GM21723 (cell line): Measurements from ENCODE around the gene AHI1.
"Not testable (repeated sequence)": the region's sequence is repeated elsewhere in the genome, so short reads cannot be mapped to it uniquely, and the experiment has no call there.

ENCODE experiments used
- ATAC-seq: cut with Tn5 transposase; IDR thresholded peaks from one replicate; pipeline ENCODE4 v1.9.1; 2021; ENCODE audit warnings: mild to moderate bottlenecking, moderate library complexity; ENCODE audit not compliant: unreplicated experiment

Gene AHI1

GRCh38 chr6:135269481-135269891 is 228.1 kb downstream of the AHI1 start:
- ATAC-seq: no peak

GRCh38 chr6:135268740-135269139 is 228.8 kb downstream of the AHI1 start:
- ATAC-seq: no peak

GRCh38 chr6:135268263-135268662 is 229.3 kb downstream of the AHI1 start:
- ATAC-seq: no peak

- no peak for ATAC-seq
These were observed 230.5 kb downstream of the AHI1 start for GRCh38 chr6:135267085-135267484.

GRCh38 chr6:135266675-135267074 is 230.9 kb downstream of the AHI1 start:
- ATAC-seq: no peak

- ATAC-seq: no peak
These were observed 232.3 kb downstream of the AHI1 start for GRCh38 chr6:135265278-135265677.

- no peak for ATAC-seq
These were observed 235.4 kb downstream of the AHI1 start for GRCh38 chr6:135261872-135262725.

GRCh38 chr6:135260612-135261011 is 236.9 kb downstream of the AHI1 start:
- no peak for ATAC-seq

GRCh38 chr6:135258970-135259369 is 238.6 kb downstream of the AHI1 start:
- no peak for ATAC-seq

GRCh38 chr6:135257631-135258405 is 239.7 kb downstream of the AHI1 start:
- no peak for ATAC-seq

GRCh38 chr6:135256866-135257265 is 240.7 kb downstream of the AHI1 start:
- no peak for ATAC-seq

GRCh38 chr6:135254471-135254870 is 243.1 kb downstream of the AHI1 start:
- ATAC-seq: no peak

- no peak for ATAC-seq
These were observed 245.8 kb downstream of the AHI1 start for GRCh38 chr6:135251498-135252441.

- no peak for ATAC-seq
These were observed 246.6 kb downstream of the AHI1 start for GRCh38 chr6:135250751-135251497.

GRCh38 chr6:135250234-135250633 is 247.3 kb downstream of the AHI1 start:
- ATAC-seq: no peak

GRCh38 chr6:135246412-135247012 is 251.0 kb downstream of the AHI1 start:
- not testable (repeated sequence) for ATAC-seq

- ATAC-seq: no peak
These were observed 252.7 kb downstream of the AHI1 start for GRCh38 chr6:135244805-135245204.

GRCh38 chr6:135243871-135244796 is 253.4 kb downstream of the AHI1 start:
- ATAC-seq: no peak

- ATAC-seq: no peak
These were observed 256.8 kb downstream of the AHI1 start for GRCh38 chr6:135240711-135241110.
